Hepatocyte (in vitro differentiated cells): Measurements from ENCODE around the gene HMMR. TPM values are rescaled to one million over a fixed set of nuclear protein-coding genes. Genes with fewer than 3 reads are reported as not detected.
"Not testable (repeated sequence)": the region's sequence is repeated elsewhere in the genome, so short reads cannot be mapped to it uniquely, and the experiment has no call there.

Experiments
- DNase-seq: peaks from one replicate; pipeline ENCODE4 v3.0.0-alpha.2; 2016; ENCODE audit warnings: low spot score
- H2AFZ ChIP-seq: fragments of 200-600 bp; sonication (generic); 2 replicates; pipeline ENCODE4 v1.6.0; 2016; ENCODE audit warnings: antibody characterized with exemption, mild to moderate bottlenecking
- H3K27ac ChIP-seq: fragments of 200-600 bp; sonication (generic); 2 replicates; pipeline ENCODE4 v1.5.1; 2016; ENCODE audit warnings: mild to moderate bottlenecking
- H3K27me3 ChIP-seq: fragments of 200-600 bp; sonication (generic); 2 replicates; pipeline ENCODE4 v1.6.1; 2016
- H3K36me3 ChIP-seq: fragments of 200-600 bp; sonication (generic); replicated peaks from 2 replicates; pipeline ENCODE4 v1.5.1; 2016; ENCODE audit warnings: low read depth; ENCODE audit not compliant: insufficient read depth
- H3K4me1 ChIP-seq: fragments of 200-600 bp; sonication (generic); 2 replicates; pipeline ENCODE4 v1.5.1; 2016; ENCODE audit warnings: mild to moderate bottlenecking, moderate library complexity; ENCODE audit not compliant: insufficient read depth
- H3K4me2 ChIP-seq: fragments of 200-600 bp; sonication (generic); 2 replicates; pipeline ENCODE4 v1.6.0; 2016
- H3K4me3 ChIP-seq: fragments of 200-600 bp; sonication (generic); 2 replicates; pipeline ENCODE4 v1.5.1; 2016; ENCODE audit warnings: mild to moderate bottlenecking
- H3K79me2 ChIP-seq: fragments of 200-600 bp; sonication (generic); 2 replicates; pipeline ENCODE4 v1.6.0; 2017; ENCODE audit warnings: mild to moderate bottlenecking
- H3K9me2 ChIP-seq: fragments of 200-600 bp; sonication (generic); replicated peaks from 2 replicates; pipeline ENCODE4 v1.6.0; 2017; ENCODE audit warnings: mild to moderate bottlenecking; ENCODE audit not compliant: insufficient read depth
- H3K9me3 ChIP-seq: fragments of 200-600 bp; sonication (generic); 2 replicates; pipeline ENCODE4 v1.5.1; 2016; ENCODE audit warnings: low read depth, mild to moderate bottlenecking
- H4K20me1 ChIP-seq: fragments of 200-600 bp; sonication (generic); 2 replicates; pipeline ENCODE4 v1.6.0; 2016; ENCODE audit warnings: mild to moderate bottlenecking; ENCODE audit not compliant: insufficient read depth, poor library complexity, severe bottlenecking
- EZH2 ChIP-seq: fragments of 200-600 bp; sonication (generic); IDR thresholded peaks from 2 replicates; pipeline ENCODE4 v1.6.1; 2016; ENCODE audit warnings: antibody characterized with exemption, mild to moderate bottlenecking, borderline replicate concordance
- EZH2phosphoT487 ChIP-seq: fragments of 200-600 bp; sonication (generic); IDR thresholded peaks from one replicate; pipeline ENCODE4 v1.6.1; 2018; ENCODE audit warnings: antibody characterized with exemption, mild to moderate bottlenecking, low read depth, moderate library complexity; ENCODE audit not compliant: unreplicated experiment, severe bottlenecking
- WGBS: methylation state at CpG from one replicate; pipeline ENCODE4 v1.1.6; 2016; ENCODE audit warnings: low lambda C conversion rate; ENCODE audit errors: missing lambda C conversion rate; 5-methylcytosine and 5-hydroxymethylcytosine counted together
- polyA plus RNA-seq: library from polyadenylated mRNA; unstranded; fragments of >200 nt; fragmentation: Nextera tagmentation; extraction: Ambion mirVana; gene quantifications from 2 replicates; pipeline ENCODE4 v1.2.1, GENCODE V29; 2016
- small RNA-seq: library from RNA; depleted of rRNA; stranded (forward); fragments of <200 nt; gene quantifications from one replicate; pipeline ENCODE3, GENCODE V24; 2014
- total RNA-seq: library from RNA; depleted of rRNA; stranded (reverse); fragments of >200 nt; gene quantifications from 2 replicates; pipeline ENCODE4 v1.2.3, GENCODE V29; 2014
- TF ChIP-seq, protein P1 (sequence below): fragments of 200-600 bp; sonication (generic); IDR thresholded peaks from 2 replicates; pipeline ENCODE4 v1.5.1; 2016; ENCODE audit warnings: antibody characterized with exemption, mild to moderate bottlenecking; ENCODE audit not compliant: poor library complexity

HMMR gene
- total and polyA plus RNA-seq, 2 experiments from 2014 or later = 5.7 to 9.8 TPM

DNA sequence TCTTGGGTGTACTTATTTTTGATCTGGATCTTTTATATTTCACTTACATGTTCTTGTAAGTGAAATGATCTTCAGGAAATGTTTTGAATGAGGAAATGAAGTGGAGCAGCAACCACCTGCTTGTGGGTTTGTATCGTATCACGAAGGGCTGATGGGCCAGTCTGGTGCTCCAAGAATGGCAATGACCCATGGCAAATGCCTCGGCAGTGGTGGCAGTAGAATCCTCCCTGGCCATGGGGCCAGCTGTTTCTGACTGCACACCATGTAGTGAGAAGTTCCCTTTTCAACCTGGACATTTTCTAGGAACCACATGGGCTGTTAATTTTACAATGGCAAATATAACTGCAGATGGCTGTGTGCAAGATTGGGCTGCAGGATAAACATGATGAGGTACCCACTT lies 74.9 kb downstream of the HMMR start:
- Histone ChIP-seq H3K36me3 (no peaks in the 10 kb centered on the region), H3K9me3 (no peaks in the 10 kb centered on the region), H4K20me1 (no peaks in the 10 kb centered on the region), H2AFZ (no peak overlapping the region), H3K79me2 (no peaks in the 10 kb centered on the region), H3K4me2 (no peak overlapping the region), H3K4me3 (no peak overlapping the region), H3K27ac (no peak overlapping the region), H3K27me3 (no peaks in the 10 kb centered on the region), H3K9me2 (no peaks in the 10 kb centered on the region), H3K4me1 (peaks cover 11% of the 10 kb centered on the region)
- WGBS = 90% methylated on average over 3 of the region's 3 CpGs
- no peak for DNase-seq
- no peak for TF ChIP-seq EZH2phosphoT487
- TF ChIP-seq, protein P1, sequence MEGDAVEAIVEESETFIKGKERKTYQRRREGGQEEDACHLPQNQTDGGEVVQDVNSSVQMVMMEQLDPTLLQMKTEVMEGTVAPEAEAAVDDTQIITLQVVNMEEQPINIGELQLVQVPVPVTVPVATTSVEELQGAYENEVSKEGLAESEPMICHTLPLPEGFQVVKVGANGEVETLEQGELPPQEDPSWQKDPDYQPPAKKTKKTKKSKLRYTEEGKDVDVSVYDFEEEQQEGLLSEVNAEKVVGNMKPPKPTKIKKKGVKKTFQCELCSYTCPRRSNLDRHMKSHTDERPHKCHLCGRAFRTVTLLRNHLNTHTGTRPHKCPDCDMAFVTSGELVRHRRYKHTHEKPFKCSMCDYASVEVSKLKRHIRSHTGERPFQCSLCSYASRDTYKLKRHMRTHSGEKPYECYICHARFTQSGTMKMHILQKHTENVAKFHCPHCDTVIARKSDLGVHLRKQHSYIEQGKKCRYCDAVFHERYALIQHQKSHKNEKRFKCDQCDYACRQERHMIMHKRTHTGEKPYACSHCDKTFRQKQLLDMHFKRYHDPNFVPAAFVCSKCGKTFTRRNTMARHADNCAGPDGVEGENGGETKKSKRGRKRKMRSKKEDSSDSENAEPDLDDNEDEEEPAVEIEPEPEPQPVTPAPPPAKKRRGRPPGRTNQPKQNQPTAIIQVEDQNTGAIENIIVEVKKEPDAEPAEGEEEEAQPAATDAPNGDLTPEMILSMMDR = no peak

DNA sequence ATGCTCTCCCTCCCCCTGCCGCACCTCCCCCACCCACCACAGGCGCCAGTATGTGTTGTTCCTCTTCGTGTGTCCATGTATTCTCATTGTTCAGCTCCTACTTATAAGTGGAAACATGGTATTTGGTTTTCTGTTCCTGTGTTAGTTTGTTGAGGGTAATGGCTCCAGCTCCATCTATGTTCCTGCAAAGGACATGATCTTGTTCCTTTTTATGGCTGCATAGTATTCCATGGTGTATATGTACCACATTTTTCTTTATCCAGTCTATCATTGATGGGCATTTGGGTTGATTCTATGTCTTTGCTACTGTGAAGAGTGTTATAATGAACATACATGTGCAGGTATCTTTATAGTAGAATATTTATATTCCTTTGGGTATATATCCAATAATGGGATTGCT lies 76.0 kb downstream of the HMMR start:
- H3K4me3 ChIP-seq, H4K20me1 ChIP-seq, H3K36me3 ChIP-seq, H3K27ac ChIP-seq, H3K4me2 ChIP-seq, H3K79me2 ChIP-seq, H3K27me3 ChIP-seq, H2AFZ ChIP-seq, DNase-seq, H3K9me2 ChIP-seq, H3K9me3 ChIP-seq: not testable (repeated sequence)
- WGBS = 81% methylated on average over 3 of the region's 3 CpGs
- H3K4me1 ChIP-seq = peaks cover 11% of the 10 kb centered on the region

DNA sequence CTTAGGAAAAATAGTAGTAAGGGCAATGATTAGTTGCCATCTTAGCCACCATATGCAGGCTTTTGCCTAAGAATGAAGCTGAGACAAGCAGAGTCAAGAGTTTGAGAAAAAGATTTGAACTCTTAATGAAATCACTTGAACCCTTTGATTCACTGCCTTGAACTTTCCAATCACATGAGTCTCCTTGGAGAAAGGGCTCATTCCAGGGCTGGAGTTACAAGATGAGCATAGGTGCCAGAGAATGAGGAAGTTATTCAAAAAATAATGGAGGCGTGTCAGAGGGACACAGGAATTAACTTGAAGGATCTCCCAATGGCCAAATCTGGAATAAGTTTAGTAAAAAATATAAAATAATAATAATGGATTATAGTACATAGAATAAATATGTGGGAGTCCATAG lies 80.3 kb downstream of the HMMR start:
- Histone ChIP-seq H3K4me3 (no peak overlapping the region), H3K79me2 (no peaks in the 10 kb centered on the region), H4K20me1 (no peaks in the 10 kb centered on the region), H3K27me3 (no peaks in the 10 kb centered on the region), H3K36me3 (no peaks in the 10 kb centered on the region), H3K9me2 (no peaks in the 10 kb centered on the region), H3K4me1 (no peaks in the 10 kb centered on the region), H3K4me2 (no peak overlapping the region), H3K9me3 (no peaks in the 10 kb centered on the region), H3K27ac (no peak overlapping the region), H2AFZ (no peak overlapping the region)
- WGBS = 90% methylated on average over 1 of the region's 1 CpG
- TF ChIP-seq EZH2 = no peak
- TF ChIP-seq, protein P1 = no peak
- TF ChIP-seq EZH2phosphoT487 = no peak
- no peak for DNase-seq

Small RNA genes lying within 50 kb of the gene (small RNA-seq; reads per million reads assigned to genes)
- not detected for gene AC008723.1

Other genes with a start within 250 kb of the HMMR start
- gene CCNG1, start 23.0 kb upstream of the HMMR start, total RNA-seq = 332 and 390 TPM in 2 replicates
- gene CCNG1, start 23.0 kb upstream of the HMMR start, polyA plus RNA-seq = 141 and 158 TPM in 2 replicates
- gene NUDCD2, start 530 bp upstream of the HMMR start, total RNA-seq = 15.3 and 18.8 TPM in 2 replicates
- 74.6 and 79.5 TPM in 2 replicates for gene NUDCD2, start 530 bp upstream of the HMMR start, polyA plus RNA-seq
- 73.8 and 82.8 TPM in 2 replicates for gene MAT2B, start 45.0 kb downstream of the HMMR start, total RNA-seq
- gene MAT2B, start 45.0 kb downstream of the HMMR start, polyA plus RNA-seq = 64.3 and 65.4 TPM in 2 replicates